Left cardiac atrium (tissue), 4 donors: ENCODE results near the gene MZT2A. TPM values are rescaled to one million over a fixed set of nuclear protein-coding genes. Genes with fewer than 3 reads are reported as not detected.
"Not testable (repeated sequence)": the region's sequence is repeated elsewhere in the genome, so short reads cannot be mapped to it uniquely, and the experiment has no call there.

Experiments
- ATAC-seq, 2 donors: fragments of 200-7000 bp; cut with Tn5 transposase; one replicate each; pipeline ENCODE4 v1.9.1; 2020; ENCODE audit warnings: mild to moderate bottlenecking in 2 of 2, moderate library complexity in 2 of 2
- DNase-seq: peaks from one replicate; pipeline ENCODE4 v3.0.0-alpha.2; 2020
- intact Hi-C, 2 donors: fragments of 100-400 bp; cut with DNase I; formaldehyde crosslinking; loops; one replicate each; pipeline versions ENCODE4 v1.14.1 to v1.15.1; 2022 to 2023
- total RNA-seq, 2 donors: library from RNA; stranded (reverse); fragmentation: NEBNext Ultra II Directional; extraction: Animal tissue kit (Norgen Biotek cat#: 25700); gene quantifications; one replicate each; pipeline ENCODE4 v1.2.1, GENCODE V29; 2021
- donor health status: DM: no; HTN: yes; CAD: no.
- donor health status: DM: no; HTN: yes; CAD: no; lungs with severe emphysema.
- donor health status: DM: yes; HTN: yes; CAD: no.
- donor health status: Dilated cardiomyopathy.

The MZT2A gene
- total RNA-seq, 2 donors from 2014 or later = 59.4 to 110 TPM

DNA sequence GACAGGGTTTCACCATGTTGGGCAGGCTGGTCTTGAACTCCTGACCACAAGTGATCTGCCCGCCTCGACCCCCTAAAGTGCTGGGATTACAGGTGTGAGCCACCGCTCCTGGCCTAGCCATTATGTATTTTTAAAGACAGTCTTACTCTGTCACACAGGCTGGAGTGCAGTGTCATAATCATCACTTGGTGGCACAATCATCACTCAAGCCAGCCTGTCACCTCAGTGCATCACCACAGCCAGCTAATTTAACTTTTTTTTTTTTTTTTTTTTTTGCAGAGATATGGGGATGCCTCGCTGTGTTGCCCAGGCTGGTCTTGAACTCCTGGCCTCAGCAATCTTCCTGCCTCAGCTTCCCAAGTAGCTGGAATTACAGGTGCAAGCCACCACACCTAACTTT, 11.4 kb upstream of the MZT2A start:
- intact Hi-C loops, ATAC-seq, DNase-seq: not testable (repeated sequence)

DNA sequence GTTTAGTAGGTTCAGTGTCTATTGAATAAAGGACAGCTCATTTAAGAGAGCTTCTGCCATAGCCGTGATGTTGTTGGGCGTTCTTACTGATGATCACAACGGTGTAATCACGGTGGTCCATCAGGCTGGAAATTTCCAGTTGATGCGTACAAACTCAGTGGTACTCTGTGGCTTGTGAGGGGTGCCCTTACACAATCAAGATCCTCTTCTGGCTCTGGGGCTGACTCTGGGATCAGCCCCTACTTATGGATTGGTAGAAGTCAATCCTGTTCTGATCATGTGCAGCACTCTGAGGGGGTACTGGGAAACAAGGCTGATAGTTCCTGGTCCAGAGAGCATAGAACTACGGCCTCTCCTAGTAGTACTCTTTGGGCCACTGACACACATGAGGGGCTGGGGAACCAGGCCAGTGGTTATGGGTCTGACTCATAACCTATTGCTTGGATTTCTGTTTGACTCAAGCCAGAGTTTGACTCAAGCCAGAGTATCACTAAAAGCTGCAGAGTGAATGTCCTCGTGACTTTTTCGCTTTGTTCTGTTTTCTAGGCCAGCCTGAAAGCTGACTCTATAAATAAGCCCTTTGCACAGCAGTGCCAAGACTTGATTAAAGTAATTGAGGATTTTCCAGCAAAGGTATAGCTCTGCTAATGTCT, 6.2 kb upstream of the MZT2A start:
- DNase-seq, intact Hi-C loops: not testable (repeated sequence)
- ATAC-seq = peak in 1 of 2 donors; percentile 88

DNA sequence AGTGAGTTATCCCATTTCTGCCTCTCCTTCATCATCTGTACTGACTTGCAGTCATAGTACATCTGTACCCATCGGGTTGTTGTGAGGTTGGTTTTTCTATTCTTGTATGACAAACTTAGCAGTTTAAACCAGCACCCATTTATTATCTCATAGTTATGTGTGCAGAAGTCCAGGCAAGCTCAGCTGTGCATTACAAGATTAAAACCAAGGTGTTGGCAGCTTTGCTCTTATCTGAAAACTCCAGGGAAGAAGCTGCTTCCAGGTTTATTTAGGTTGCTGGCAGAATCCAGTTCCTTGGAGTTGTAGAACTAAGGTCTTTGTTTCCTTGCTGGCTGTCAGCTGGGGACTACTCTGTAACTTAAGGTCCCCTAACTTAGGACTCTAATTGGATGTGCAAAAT, 3.3 kb upstream of the MZT2A start:
- intact Hi-C loops, DNase-seq, ATAC-seq: not testable (repeated sequence)

DNA sequence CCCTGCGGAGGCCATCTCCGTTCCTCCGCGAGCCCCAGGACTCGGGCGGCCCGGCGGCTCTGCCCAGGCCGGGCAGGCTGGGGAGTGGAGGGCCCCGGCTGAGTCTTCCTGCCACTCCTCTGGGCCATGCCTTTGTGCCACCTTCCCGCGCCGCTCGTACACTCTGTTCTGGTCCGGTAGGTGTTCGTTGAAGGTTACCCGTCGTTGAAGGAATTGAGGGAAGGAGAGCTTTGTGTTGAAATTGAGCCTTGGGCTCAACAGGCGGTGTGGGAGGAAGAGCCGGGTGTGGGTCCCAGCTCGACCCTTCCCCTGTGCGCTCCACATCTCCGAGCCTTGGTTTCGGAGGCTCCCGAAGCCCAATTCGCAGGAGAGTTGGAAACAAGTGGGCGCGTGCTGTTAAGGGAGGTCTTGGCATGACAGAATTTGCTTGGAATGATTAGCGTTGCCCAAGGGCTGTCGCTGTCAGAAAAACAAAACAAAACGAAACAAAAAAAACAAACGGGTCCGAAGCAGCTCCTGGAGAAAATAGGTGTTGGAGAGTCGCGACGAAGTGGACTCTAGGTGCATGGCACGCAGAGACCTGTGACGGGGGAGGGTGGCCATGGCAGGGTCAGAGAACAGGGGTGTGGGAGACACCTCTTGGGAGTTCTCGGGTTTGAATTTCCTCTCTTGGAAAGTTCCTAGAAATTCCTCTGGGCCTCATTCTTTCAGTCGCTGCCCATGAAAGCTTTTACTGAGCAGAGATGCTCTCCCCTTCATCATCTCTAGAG, 1.2 kb upstream of the MZT2A start:
- DNase-seq = no peak
- ATAC-seq = peak; percentile 27 to 40
- intact Hi-C loops = no loop called here

DNA sequence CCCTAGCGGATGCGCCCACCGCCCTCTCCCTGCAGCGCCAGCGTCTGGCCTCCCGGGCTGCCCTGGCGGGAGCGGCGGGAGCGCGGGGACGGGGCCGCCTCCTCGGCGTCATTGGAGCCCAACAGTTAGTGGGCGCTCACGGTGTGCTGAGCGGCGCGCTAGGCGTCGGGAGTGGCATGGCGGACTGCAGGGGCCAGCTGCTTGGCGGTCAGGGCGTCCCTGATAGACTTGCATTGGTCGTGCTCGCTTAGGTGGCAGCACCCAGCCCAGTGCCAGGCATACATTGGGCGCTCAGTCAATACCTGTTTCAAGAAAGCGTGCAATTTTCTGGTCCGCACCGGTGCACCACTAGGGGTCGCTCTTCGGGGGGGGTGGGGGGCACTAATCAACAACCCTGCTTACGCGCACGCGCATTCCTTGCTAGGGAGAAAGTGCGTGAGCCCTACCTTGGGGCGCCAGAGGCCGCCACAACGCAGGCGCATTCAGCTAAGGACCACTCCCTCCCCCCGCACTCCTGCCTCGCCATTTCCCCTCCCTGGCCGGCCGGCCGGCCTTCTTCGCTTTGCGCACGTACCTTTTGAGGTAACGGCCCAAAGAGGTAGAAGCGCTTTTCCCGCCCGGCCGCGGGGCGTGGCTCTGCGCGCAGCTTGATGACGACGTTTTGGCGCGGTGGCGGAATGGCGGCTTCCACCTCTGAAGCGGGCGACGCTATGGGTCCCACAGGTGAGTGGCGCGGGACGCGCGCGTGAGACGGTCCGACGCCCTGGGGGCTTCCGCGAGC, 411 bp upstream of the MZT2A start:
- intact Hi-C loops = no loop called here
- DNase-seq (peak; percentile 93), ATAC-seq (peak; percentile 92 to 94)

DNA sequence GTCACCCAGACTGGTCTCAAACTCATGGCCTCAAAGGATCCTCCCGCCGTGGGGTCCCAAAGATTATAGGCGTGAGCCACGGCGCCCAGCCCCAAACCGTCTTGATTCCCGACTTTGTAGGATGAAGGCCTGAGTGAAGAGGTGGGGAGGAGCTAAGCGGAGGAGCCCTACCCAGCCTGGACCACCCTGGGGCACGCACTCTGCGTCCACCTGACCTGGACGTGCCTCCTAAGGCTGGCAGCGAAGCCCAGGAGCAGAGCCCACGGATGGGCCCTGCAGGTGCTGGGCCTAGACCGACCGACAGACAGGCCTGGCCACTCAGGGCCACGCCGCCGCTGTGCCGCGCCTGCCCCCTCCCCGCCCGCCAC, 744 bp downstream of the MZT2A start:
- peak; percentile 1 to 4 for ATAC-seq
- DNase-seq, intact Hi-C loops: not testable (repeated sequence)

DNA sequence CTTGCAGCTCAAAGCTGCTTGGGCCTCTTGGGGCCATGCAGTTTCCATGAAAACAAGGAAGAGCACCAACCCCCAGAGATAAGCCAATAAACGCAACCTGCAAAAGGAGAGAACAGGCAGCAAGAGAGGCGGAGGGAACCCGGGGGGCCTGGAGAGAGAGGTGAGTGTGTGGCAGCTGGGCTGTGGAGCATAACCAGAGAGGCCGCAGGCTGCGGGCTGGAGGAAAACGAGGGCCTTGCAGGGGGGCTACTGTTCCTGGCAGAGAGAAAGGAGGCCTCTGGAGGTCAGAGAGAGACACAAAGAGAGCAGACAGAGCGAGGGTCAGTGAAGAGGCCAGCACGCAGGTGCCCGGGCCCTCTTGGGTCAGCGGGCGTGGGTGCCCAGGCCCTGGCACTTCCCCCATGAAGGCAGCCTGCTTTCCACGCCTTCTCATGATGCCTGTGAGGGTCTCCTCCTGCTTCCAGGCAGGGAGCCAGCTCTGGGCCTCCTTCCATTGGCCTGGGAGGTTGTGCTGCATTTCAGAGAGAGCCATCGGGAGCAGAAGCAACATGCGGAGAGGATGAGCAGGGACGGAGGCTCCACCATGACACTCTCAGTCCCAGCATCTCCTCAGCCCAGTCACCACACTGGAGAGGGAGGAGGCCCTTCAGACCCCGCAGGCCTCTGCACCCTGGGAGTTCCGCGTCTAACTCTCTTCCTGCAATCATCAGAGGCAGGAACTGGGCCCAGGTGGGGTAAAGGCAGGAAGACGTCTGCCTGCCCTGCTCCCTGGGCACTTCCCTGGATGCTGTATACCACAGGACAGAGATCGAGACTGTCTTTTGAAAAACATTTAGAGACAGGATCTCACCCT, 1.4 kb downstream of the MZT2A start:
- intact Hi-C loops, DNase-seq, ATAC-seq: not testable (repeated sequence)

DNA sequence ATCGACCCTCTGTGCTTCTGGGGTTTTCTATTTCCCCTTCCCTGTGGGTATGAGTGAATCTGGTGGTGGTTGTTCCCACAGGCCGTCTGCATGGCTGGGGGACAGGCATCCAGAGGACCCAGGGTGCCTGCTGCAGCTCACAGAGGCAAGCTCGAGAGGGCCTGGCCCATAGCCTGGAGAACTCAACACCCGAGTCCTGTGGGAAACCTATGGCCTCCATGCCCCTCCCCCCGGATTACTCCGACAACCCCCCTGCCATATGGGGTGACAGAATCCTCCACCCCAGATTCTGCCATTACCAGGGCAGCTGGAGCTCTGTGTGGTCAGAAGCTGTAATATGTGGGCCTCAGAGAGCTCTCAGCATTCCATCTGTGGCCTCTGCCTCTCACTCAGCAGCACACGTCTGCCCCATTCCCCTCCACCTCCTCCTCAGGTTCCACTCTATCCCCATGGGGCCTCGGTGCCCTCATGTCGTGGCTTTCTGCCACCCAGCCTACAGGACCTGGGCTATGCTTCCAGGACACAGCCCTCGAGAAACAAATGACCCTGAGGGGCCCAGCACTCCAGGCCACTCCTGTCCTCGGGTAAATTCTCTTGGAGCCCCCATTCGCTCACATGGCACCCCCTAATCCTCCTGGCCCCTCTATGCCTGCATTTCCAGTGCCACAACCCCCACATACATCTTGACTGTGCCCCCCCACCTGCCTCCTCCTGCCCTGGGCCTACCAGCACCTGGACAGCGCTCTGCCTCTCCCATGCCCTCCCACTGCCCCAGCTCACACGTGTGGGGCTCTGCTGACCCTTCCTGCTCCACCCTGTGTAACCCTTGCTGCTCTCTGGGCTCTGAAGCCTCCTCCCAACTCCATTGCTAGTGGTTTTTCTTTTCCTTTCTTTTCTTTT, 3.6 kb downstream of the MZT2A start:
- intact Hi-C loops = no loop called here
- ATAC-seq (no peak), DNase-seq (no peak)

DNA sequence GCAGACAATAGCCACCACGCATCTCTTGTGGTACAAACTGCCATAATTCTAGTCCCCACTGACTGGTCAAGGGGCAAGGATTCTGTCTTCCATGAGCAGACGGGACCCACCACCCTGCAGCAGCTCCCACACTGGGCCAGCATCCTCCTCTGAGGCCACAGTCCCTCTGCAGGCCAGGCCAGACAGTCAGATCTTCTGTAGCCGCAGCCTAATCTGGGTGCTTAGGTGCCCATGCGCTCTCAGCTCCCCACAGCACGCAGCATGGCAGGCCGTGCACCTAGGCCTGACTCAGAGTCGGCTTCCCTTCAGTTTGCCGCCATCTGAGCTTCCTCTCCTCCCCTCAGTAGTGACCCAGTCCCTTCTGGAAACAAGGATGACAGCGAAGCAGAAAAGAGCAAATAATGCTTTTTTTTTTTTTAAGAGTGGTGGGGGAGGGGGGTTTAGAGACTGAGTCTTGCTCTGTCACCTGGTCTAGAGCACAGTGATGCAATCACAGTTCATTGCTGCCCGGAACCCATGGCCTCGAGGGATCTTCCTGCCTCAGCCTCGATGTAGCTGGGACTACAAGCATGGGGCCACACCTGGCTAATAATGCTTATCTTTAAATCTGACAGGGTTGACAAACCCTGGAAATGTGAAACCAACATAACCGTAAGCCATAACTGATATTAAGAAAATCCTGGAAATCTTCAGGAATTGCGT, 5.8 kb downstream of the MZT2A start:
- ATAC-seq, DNase-seq, intact Hi-C loops: not testable (repeated sequence)

DNA sequence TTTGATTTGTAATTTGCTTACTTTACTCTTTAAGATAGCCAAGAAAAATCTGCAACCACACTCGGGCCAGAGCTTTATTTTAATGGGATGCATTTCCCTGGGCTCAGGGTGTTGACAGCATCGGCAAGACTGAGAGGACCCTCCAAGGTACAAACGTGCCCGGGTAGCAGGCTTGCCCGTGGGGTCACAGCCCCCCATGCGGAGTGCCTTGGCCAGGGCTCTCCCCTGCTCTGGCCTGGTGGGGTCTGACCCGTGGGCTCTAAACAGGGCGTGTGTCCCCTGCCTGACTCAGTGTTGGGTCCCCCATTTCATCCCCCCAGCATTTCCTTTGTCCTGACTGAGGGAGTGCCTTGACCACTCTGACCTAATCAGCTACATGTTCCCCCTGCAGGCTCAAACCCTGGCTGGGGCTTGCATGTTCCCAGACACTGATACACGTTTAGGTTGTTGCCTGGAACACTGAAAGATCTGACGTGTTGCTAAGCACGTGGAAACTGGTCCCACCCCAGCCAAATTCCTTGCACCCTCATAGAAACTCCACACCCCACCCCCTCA, 7.2 kb downstream of the MZT2A start:
- ATAC-seq, DNase-seq, intact Hi-C loops: not testable (repeated sequence)

DNA sequence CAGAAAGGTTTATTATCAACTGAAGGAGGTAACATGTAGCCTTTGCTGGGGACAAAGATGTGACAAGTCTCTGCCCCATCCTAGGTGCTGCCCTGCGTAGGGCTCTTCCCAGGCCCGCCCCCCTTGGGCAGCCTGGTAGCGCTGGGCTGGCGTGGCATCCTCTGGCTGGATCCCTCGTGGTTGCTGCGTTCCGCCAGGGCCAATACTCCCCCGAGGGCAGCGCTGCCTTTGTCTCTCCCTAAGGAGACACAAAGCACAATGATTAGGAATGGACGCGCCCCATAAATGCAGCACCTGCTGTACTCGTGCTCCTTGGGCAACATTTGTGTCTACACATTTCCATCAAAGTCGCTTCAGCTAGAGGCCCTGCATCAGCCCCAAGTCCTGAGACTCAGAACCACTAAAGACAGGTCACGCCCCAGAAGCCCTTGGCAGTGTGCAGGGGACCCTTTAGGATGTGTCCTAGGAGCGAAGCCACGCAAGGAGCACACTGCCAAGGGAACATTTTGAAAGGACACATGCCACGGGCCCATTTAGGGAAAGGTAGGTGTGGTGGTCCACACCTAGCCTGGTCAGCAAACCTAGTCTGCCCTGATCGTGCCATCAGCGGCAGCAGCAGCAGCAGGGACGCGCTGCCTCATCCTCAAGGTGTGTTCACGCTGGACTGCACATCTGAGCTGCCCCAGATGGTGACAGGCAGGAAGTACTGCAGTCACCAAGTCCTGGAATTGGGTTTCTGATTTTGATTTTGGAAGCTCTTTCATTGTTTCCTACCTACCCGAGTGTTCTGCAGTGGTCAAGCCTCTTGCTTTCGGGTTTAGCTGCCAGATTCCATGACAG, 8.0 kb downstream of the MZT2A start:
- intact Hi-C loops = not testable (repeated sequence)

DNA sequence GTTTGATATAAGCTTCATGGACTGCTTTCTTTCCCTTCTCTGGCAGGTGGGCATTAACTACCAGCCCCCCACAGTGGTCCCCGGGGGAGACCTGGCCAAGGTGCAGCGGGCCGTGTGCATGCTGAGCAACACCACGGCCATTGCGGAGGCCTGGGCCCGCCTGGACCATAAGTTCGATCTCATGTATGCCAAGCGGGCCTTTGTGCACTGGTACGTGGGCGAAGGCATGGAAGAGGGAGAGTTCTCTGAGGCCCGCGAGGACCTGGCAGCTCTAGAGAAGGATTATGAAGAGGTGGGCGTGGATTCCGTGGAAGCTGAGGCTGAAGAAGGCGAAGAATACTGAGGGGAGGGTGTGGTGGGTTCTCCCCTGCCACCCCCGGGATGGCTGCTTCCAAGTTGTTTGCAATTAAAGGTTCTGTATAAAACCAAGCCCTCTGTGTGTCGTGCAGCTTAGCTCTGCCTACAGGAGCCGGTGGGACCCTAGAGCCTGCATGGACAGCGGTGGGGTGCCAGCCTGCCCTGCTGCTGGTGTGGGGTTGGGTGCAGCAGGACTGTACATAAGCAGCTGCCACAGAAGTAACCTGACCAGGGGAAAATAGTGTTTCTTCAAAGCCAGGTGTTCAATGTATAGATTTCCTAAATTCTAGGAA, 9.6 kb downstream of the MZT2A start:
- DNase-seq, ATAC-seq, intact Hi-C loops: not testable (repeated sequence)

More for the DNA sequence above, 8.0 kb downstream of the MZT2A start:
- not testable (repeated sequence) for DNase-seq, ATAC-seq

DNA sequence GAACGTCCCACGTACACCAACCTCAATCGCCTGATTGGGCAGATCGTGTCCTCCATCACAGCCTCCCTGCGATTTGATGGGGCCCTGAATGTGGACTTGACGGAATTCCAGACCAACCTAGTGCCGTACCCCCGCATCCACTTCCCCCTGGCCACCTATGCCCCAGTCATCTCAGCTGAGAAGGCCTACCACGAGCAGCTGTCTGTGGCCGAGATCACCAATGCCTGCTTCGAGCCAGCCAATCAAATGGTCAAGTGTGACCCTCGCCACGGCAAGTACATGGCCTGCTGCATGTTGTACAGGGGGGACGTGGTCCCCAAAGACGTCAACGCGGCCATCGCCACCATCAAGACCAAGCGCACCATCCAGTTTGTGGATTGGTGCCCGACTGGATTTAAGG, 11.8 kb downstream of the MZT2A start:
- intact Hi-C loops, DNase-seq: not testable (repeated sequence)

DNA sequence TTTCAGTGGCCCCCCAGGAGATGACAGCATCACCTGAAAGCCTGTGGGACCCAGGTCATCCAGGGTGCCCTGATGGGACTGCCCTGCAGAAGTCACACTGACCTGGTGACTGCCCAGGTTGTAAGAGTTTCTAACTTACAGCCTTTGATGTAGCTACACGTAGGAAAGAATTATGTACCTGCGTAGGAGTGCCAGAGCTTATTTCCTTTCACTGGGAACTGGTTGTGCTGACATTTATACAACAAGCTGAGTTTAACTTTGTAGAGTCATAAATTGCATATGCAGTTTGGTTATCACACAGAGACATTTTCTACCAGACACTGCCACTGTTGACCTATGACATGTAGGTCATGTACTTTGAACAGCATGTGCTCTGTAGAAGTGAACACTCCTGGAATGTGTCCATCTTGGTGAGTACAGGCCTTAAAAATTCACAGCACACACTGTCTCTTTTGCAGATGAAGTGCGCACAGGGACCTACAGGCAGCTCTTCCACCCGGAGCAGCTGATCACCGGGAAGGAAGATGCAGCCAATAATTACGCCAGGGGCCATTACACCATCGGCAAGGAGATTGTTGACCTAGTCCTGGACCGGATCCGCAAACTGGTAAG, 13.2 kb downstream of the MZT2A start:
- ATAC-seq = peak; percentile 39 to 69
- intact Hi-C loops, DNase-seq: not testable (repeated sequence)

More for the DNA sequence above, 11.8 kb downstream of the MZT2A start:
- ATAC-seq = not testable (repeated sequence)
